Glomerular visceral epithelial cell (primary cell): Measurements from ENCODE around the gene SDC1.
A peak's percentile ranks its signal among the peaks of the same experiment; 100 is the strongest.

ENCODE experiments used
- DNase-seq: peaks from one replicate; pipeline ENCODE4 v3.0.0-alpha.2; 2016; ENCODE audit errors: extremely low spot score

The SDC1 gene

GRCh38 chr2:20214566-20215182, 10.3 kb downstream of the SDC1 start:
- no peak for DNase-seq

- DNase-seq: no peak
Measured at GRCh38 chr2:20213651-20214565, 11.0 kb downstream of the SDC1 start.

GRCh38 chr2:20212871-20213503, 11.9 kb downstream of the SDC1 start:
- DNase-seq: no peak

GRCh38 chr2:20212459-20212870, 12.5 kb downstream of the SDC1 start:
- peak; percentile 48 for DNase-seq

- DNase-seq: no peak
Measured at GRCh38 chr2:20211860-20212458, 13.0 kb downstream of the SDC1 start.

- no peak for DNase-seq
Measured at GRCh38 chr2:20211420-20211819, 13.5 kb downstream of the SDC1 start.

- DNase-seq: no peak
Measured at GRCh38 chr2:20210462-20210861, 14.5 kb downstream of the SDC1 start.

GRCh38 chr2:20209373-20210109, 15.4 kb downstream of the SDC1 start:
- DNase-seq: no peak

- DNase-seq: no peak
Measured at GRCh38 chr2:20208476-20208859, 16.5 kb downstream of the SDC1 start.

GRCh38 chr2:20207051-20207450, 17.9 kb downstream of the SDC1 start:
- DNase-seq: no peak

- no peak for DNase-seq
Measured at GRCh38 chr2:20205915-20206524, 18.9 kb downstream of the SDC1 start.

GRCh38 chr2:20205069-20205468, 19.9 kb downstream of the SDC1 start:
- no peak for DNase-seq

GRCh38 chr2:20203521-20204225, 21.3 kb downstream of the SDC1 start:
- DNase-seq: no peak

GRCh38 chr2:20203072-20203471, 21.9 kb downstream of the SDC1 start:
- DNase-seq: no peak

- no peak for DNase-seq
Measured at GRCh38 chr2:20201671-20202070, 23.3 kb downstream of the SDC1 start.

- no peak for DNase-seq
Measured at GRCh38 chr2:20200697-20201555, 24.0 kb downstream of the SDC1 start.

- DNase-seq: no peak
Measured at GRCh38 chr2:20199633-20200270, 25.2 kb downstream of the SDC1 start.

- no peak for DNase-seq
Measured at GRCh38 chr2:20198796-20199632, 25.9 kb downstream of the SDC1 start.
